Activated CD4-positive, alpha-beta T cell treated with anti-CD3 and anti-CD28 coated beads for 24 hours (primary cell): ENCODE data around the gene RMI1.
A peak's percentile ranks its signal among the peaks of the same experiment; 100 is the strongest.

Experiments used
- DNase-seq, 2 donors: peaks; one replicate each; pipeline ENCODE4 v3.0.0-alpha.2; 2020; ENCODE audit warnings: low read depth in 2 of 2

The RMI1 gene

GRCh38 chr9:83969602-83970001 is 11.0 kb upstream of the RMI1 start:
- no peak for DNase-seq

- no peak for DNase-seq
Observed at GRCh38 chr9:83971485-83971884, 9.1 kb upstream of the RMI1 start.

GRCh38 chr9:83972286-83972685 is 8.3 kb upstream of the RMI1 start:
- no peak for DNase-seq

GRCh38 chr9:83975300-83975699 is 5.3 kb upstream of the RMI1 start:
- DNase-seq: no peak

GRCh38 chr9:83976372-83976771 is 4.2 kb upstream of the RMI1 start:
- no peak for DNase-seq

- no peak for DNase-seq
Observed at GRCh38 chr9:83977196-83977595, 3.4 kb upstream of the RMI1 start.

GRCh38 chr9:83978992-83979811 is 1.4 kb upstream of the RMI1 start:
- DNase-seq: peak; percentile 76 to 81

- DNase-seq: peak; percentile 99 to 100
Observed at GRCh38 chr9:83979812-83980394, 702 bp upstream of the RMI1 start, which contains the start of gene HNRNPK. TSS of gene HNRNPK (minus strand) at chr9:83980215. CDS start at chr9:83978252, 1,963 bp downstream.

GRCh38 chr9:83981126-83981871 is 694 bp downstream of the RMI1 start:
- DNase-seq: no peak

- no peak for DNase-seq
Observed at GRCh38 chr9:83986195-83986594, 5.6 kb downstream of the RMI1 start.

GRCh38 chr9:83986765-83987401 is 6.3 kb downstream of the RMI1 start:
- no peak for DNase-seq

GRCh38 chr9:83987402-83987791 is 6.8 kb downstream of the RMI1 start:
- no peak for DNase-seq

GRCh38 chr9:83988411-83988810 is 7.8 kb downstream of the RMI1 start:
- no peak for DNase-seq

GRCh38 chr9:83991355-83991754 is 10.8 kb downstream of the RMI1 start:
- DNase-seq: no peak

- DNase-seq: no peak
Observed at GRCh38 chr9:83992407-83992806, 11.8 kb downstream of the RMI1 start.

GRCh38 chr9:83992901-83993300 is 12.3 kb downstream of the RMI1 start:
- DNase-seq: no peak

GRCh38 chr9:83996126-83996525 is 15.5 kb downstream of the RMI1 start:
- no peak for DNase-seq

GRCh38 chr9:83999141-83999918 is 18.7 kb downstream of the RMI1 start:
- no peak for DNase-seq

GRCh38 chr9:84000186-84000585 is 19.6 kb downstream of the RMI1 start:
- no peak for DNase-seq

- DNase-seq: no peak
Observed at GRCh38 chr9:84001621-84002020, 21.0 kb downstream of the RMI1 start.

GRCh38 chr9:84002344-84002743 is 21.7 kb downstream of the RMI1 start:
- DNase-seq: no peak
